OCI-LY7 (cell line): ENCODE data around the gene KBTBD12.

Experiments
- CTCF ChIP-seq: fragments of 200-600 bp; sonication (generic); conservative IDR thresholded peaks from 2 replicates; pipeline ENCODE4 v1.5.1; 2014; ENCODE audit warnings: mild to moderate bottlenecking, antibody characterized with exemption, low read length, moderate library complexity, mixed read lengths
- EZH2phosphoT487 ChIP-seq: fragments of 200-600 bp; sonication (generic); IDR thresholded peaks from 2 replicates; pipeline ENCODE4 v1.6.1; 2018; ENCODE audit warnings: low read depth, borderline replicate concordance, mild to moderate bottlenecking, mixed run types, antibody characterized with exemption, low read length, moderate library complexity, mixed read lengths

GRCh38 chr3:127991681-127992080 lies 76.6 kb downstream of the KBTBD12 start:
- TF ChIP-seq CTCF (no peak), EZH2phosphoT487 (no peak)
